GM21526 (cell line): ENCODE results near the gene CTIF.

ENCODE experiments used
- ATAC-seq: cut with Tn5 transposase; IDR thresholded peaks from one replicate; pipeline ENCODE4 v1.9.1; 2021; ENCODE audit warnings: moderate library complexity; ENCODE audit not compliant: unreplicated experiment, low FRiP score

Gene CTIF

DNA sequence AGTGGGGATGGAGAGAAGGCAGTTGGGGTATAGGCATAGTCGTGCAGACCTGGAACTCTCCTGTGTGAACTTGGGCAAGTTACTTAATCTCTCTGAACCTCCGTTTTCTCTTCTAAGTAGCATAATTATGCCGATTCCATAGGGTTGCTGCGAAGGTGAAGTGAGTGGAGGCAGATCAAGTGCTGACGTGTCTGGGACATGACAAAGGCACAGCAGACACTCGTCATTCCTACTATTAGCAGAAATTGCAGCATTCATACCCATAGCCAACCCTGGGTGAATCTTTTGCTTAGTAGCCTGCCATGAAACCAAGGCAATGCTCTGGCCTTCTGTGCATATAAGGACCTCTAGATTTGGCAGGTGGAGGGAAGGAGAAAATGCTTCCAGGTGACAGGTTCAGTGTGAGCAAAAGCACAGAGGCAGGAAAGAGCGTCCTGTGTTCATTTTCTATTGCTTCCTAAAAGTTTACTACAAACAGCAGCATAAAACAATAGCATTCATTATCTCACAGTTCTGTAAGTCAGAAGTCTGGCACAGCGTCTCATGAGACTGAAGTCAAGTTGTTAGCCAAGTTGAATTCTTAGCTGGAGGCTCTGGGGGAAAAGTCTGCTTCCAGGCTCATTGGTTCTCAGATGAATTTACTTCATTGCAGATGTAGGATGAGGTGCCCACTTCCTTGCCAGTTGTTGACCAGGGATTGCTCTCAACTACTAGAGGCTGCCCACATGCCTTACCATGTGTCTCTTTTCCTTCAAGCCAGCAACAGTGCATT lies 77.8 kb downstream of the CTIF start:
- ATAC-seq = no peak

DNA sequence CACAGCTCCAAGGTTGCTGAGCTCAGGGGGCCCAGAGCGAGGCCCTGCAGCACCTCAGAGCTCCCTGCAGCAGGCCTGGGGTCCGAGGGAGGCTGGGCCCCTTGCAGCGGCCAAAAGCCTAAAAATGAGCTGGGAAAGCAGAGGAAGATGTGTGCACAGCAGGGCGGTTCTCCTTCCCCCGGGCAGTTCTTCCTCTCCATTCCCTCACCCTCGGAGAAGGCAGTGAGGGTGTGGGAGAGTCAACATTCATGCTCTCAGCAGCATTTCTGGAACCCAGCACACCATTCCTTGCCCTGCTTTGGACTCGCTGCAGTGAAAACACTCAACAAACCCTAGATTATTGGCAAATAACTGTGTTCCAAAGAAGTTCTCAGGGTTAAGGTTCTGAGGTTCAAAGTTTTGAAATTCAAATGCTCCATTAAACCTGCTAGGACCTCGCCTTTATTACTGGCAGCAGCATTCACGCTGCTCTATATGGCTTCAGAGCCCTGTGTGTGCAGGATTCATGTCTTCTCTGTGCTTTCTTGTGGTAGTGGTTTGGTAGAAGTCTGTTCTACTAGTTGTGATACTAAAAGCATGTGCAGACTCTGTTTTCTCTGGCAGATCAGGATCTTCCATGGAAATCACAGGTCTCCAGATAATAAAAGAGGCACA lies 79.1 kb downstream of the CTIF start:
- ATAC-seq = no peak

DNA sequence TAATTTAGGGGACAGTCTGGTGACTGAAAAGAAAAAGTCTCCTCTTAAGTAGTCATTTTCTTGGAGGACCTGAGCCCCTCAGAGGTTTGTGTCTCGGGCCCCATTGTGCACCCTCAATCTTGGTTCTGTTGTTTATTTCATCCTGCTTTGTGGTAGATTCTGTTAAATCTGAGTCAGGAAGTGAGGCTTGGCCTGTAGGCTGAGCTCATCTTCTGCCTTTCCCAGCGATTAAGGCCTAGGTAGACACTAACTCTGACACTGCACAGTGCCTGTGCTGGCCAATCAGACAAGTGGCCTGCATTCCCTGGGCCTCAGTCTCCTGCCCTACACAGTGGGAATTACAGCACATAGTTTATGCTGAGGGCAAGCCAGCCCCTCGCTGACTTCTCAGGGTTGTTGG lies 80.2 kb downstream of the CTIF start:
- ATAC-seq = no peak

- no peak for ATAC-seq
These were observed 80.7 kb downstream of the CTIF start for GRCh38 chr18:48619501-48619900.

DNA sequence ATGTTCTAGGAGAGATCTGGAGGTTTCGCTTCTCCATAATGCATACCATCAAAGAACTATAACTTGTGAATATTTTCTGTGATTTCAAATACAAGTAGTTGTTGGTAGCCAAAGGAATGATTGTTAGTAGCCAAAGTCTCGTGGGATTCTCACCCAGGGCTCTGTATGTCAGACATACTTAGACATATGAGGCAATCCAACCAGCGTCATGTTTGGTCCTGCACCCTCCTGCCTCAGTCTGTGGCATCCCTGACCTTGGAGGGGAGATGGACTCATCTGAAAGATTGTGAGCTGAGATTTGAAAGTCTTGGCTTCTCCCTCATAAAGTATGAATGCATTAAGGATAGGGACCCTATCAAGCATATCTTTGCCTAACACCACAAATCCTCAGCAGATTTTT lies 81.2 kb downstream of the CTIF start:
- no peak for ATAC-seq

GRCh38 chr18:48621240-48621639 lies 82.4 kb downstream of the CTIF start:
- ATAC-seq = no peak

GRCh38 chr18:48621815-48622555 lies 83.2 kb downstream of the CTIF start:
- no peak for ATAC-seq

DNA sequence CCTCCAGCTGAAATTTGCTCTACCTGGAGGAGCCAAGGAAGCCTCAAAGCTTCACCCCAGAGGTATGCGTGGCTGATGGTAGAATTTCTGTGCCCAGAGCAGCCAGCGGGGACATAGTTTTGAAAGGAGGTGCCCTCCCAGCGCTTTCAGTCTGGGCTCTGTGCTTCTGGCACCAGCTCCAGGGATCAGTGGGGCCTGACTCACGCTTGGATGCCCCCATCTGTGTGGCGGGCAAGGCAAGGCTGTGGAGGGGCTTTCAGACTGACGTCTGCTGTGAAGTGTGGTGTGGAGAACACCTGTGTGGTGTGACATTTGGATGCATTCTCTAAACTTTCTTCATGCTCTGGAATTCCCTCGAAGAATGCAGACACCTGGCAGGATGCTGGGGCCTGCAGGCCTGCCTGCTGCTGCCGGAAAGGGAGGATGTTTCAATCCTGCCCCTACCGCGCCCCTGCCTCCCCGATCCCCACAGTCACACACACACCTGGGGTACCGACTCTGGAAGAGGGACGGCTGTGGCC lies 84.1 kb downstream of the CTIF start:
- no peak for ATAC-seq

- no peak for ATAC-seq
These were observed 84.8 kb downstream of the CTIF start for GRCh38 chr18:48623468-48624235.

DNA sequence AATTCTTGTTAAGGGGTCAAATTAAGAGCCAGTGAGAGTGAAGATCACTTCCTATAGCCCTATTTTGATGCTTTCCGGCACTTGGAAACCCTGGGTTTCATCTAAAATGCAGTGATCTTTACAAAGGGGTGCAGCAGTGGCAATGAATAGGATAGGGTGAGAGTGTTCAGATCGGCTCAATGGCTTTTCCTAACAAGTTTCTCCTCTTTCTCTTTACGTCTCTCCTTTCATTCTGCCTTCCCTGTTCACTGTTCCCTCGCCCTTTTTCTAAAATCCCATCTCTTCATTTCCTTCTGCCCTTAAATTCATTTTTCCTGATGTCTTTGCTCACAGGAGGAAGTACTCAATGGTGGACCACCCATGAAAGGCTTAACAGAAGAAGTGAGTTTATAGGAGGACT lies 86.0 kb downstream of the CTIF start:
- ATAC-seq = no peak

DNA sequence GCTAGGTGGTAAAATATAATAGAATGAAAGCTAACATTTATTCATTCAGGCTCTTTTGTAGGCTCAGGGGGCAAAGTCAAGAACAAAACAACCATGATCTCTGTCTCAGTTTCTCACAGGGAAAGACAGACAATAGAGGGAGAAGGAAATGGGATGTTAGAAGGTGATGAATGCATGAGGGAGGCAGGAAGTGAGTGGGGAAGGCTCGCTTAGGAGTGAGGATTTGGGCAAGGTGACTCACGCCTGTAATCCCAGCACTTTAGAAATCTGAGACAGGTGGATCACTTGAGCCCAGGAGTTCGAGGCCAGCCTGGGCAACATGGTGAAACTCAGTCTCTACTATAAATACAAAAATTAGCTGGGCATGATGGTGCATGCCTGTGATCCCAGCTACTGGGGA lies 88.4 kb downstream of the CTIF start:
- ATAC-seq = no peak

DNA sequence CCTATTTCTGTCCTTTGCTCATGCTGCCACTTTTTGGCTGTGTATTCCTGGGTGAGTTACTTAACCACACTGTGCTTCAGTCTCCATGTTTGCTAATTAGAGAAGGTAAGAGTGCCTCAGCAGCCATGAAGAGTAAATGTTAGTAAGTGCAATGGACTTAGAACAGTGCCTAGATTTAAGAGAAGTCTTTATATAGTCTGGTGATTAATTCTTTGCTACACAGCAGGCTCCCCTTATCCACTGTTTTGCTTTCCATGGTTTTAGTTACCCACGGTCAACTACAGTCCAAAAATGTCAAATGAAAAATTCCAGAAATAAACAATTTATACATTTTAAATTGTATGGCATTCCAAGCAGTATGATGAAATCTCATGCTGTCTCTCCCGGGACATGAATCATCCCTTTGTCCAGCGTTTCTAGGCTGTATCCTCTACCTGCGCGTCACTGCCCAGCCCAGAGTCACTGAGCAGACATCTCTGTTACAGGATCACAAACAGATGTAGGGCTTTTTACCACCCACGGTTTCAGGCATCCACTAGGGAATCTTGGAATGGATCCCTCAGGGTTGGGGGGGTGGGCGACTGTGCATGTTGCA lies 91.0 kb downstream of the CTIF start:
- no peak for ATAC-seq

GRCh38 chr18:48631851-48632250 lies 93.0 kb downstream of the CTIF start:
- ATAC-seq = no peak

DNA sequence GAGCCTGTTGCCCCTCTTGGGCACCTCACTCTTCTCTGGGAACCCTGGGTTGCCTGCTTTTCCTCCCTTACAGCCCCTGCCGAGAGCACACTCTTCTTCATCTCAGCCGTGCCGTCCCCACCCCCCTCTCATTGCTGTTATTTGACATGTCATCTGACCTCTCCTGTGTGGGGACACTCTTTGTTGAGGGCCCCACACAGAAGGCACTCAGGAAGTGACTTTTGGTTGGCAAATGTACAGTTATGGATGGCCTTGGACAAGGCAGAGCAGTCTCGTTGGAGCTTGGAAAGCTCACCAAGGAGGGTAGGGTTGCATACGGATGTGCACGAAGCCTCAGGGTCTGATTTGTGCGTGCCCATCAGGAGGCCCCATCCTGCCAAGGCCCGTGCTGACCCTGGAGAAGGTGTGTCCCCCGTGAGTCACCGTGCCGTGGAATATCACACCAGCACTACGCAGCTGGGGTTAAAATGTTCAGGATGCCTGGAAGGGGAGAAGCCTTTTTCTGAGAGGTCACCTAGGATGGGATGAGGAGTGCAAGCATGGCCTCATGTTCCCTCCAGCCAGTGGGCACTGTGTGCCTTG lies 93.9 kb downstream of the CTIF start:
- ATAC-seq = no peak

GRCh38 chr18:48634491-48634890 lies 95.7 kb downstream of the CTIF start:
- ATAC-seq = no peak

GRCh38 chr18:48634975-48635374 lies 96.1 kb downstream of the CTIF start:
- no peak for ATAC-seq

DNA sequence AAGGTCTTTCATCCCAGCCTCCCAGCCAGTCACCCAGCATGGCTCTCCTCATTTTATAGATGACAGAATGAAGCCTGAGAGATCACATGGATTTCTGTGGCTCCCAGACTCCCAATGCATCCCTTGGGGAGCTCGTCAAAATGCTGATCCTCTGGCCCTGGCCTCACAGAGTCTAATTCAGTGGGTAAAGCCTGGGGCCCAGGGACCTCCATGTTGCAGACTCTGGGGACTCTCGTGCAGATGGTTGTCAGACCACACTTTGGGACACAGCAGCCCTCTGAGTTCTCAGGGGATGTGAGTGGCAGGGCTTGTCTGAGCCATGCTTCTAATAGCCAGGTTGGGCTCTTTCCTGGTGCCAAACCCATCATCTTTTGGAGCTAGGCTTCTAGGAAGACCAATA lies 97.0 kb downstream of the CTIF start:
- ATAC-seq = no peak

DNA sequence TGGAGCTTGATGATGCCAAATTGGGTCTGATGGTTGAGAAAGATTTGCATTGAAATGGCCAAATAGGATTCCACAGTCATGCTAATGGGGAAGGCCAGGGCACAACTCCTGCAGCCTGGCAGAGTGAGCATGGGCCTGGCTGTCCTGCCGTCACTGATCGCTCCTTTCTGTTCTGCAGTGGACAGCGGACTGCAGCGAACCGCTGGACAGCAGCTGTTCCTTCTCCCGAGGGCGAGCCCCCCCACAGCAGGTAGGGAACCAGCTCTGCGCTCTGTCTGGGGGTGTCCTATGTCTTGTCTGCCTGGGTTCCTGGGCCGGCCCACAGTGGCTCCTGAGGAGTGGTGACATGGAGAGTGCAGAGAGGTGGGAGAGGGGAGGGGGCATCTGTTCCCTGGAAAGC lies 97.6 kb downstream of the CTIF start:
- ATAC-seq = no peak

GRCh38 chr18:48637081-48637990 lies 98.5 kb downstream of the CTIF start:
- ATAC-seq = no peak
